Neural progenitor cell (in vitro differentiated cells): ENCODE results near the gene SRRM2.

Experiments used
- EZH2 ChIP-seq: fragments of 200-600 bp; sonication (generic); IDR thresholded peaks from 2 replicates; pipeline ENCODE4 v1.6.1; 2017; ENCODE audit warnings: antibody characterized with exemption, mild to moderate bottlenecking, moderate library complexity
- TF ChIP-seq, protein P1 (sequence below): fragments of 200-600 bp; sonication (generic); IDR thresholded peaks from 2 replicates; pipeline ENCODE4 v1.5.1; 2017; ENCODE audit warnings: antibody characterized with exemption, mild to moderate bottlenecking

- TF ChIP-seq EZH2 = no peak
- TF ChIP-seq, protein P1, sequence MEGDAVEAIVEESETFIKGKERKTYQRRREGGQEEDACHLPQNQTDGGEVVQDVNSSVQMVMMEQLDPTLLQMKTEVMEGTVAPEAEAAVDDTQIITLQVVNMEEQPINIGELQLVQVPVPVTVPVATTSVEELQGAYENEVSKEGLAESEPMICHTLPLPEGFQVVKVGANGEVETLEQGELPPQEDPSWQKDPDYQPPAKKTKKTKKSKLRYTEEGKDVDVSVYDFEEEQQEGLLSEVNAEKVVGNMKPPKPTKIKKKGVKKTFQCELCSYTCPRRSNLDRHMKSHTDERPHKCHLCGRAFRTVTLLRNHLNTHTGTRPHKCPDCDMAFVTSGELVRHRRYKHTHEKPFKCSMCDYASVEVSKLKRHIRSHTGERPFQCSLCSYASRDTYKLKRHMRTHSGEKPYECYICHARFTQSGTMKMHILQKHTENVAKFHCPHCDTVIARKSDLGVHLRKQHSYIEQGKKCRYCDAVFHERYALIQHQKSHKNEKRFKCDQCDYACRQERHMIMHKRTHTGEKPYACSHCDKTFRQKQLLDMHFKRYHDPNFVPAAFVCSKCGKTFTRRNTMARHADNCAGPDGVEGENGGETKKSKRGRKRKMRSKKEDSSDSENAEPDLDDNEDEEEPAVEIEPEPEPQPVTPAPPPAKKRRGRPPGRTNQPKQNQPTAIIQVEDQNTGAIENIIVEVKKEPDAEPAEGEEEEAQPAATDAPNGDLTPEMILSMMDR = no peak
Observed at GRCh38 chr16:2704166-2704982, 48.1 kb upstream of the SRRM2 start.
